Heart right ventricle (tissue), 16 donors: ENCODE results near the gene HACD1. TPM values are rescaled to one million over a fixed set of nuclear protein-coding genes. Genes with fewer than 3 reads are reported as not detected.

Experiments
- ATAC-seq, 8 donors: fragments of 200-7000 bp; cut with Tn5 transposase; one replicate each; pipeline ENCODE4 v1.9.1; 2020; ENCODE audit warnings: mild to moderate bottlenecking in 8 of 8, moderate library complexity in 8 of 8, moderate number of reproducible peaks in 1 of 8
- DNase-seq, 2 donors: peaks; one replicate each; pipeline ENCODE4 v3.0.0-alpha.2; 2020
- H3K27ac ChIP-seq, 10 donors: fragments of 200-600 bp; sonication (generic) in 2 of 10; one replicate each; pipeline versions ENCODE4 v1.5.0 to v1.8.0; 2020 to 2022; ENCODE audit warnings: mild to moderate bottlenecking in 3 of 10
- H3K27me3 ChIP-seq, 7 donors: fragments of 200-600 bp; one replicate each; pipeline ENCODE4 v1.8.0; 2021 to 2022; ENCODE audit warnings: mild to moderate bottlenecking in 2 of 7
- H3K36me3 ChIP-seq, 9 donors: fragments of 200-600 bp; sonication (generic) in 1 of 9; one replicate each; pipeline versions ENCODE4 v1.5.0 to v1.8.0; 2020 to 2022; ENCODE audit warnings: mild to moderate bottlenecking in 2 of 9
- H3K4me1 ChIP-seq, 9 donors: fragments of 200-600 bp; sonication (generic) in 1 of 9; one replicate each; pipeline versions ENCODE4 v1.5.0 to v1.8.0; 2020 to 2022; ENCODE audit warnings: mild to moderate bottlenecking in 4 of 9
- H3K4me3 ChIP-seq, 10 donors: fragments of 200-600 bp; sonication (generic) in 2 of 10; one replicate each; pipeline versions ENCODE4 v1.5.0 to v1.8.0; 2020 to 2022; ENCODE audit warnings: mild to moderate bottlenecking in 7 of 10, moderate library complexity in 2 of 10
- H3K9me3 ChIP-seq, 11 donors: fragments of 200-600 bp in 10 of 11; sonication (generic) in 2 of 11; one replicate each; pipeline versions ENCODE4 v1.5.0 to v1.8.0; 2013 to 2022; ENCODE audit warnings: mild to moderate bottlenecking in 2 of 11, control low read depth in 1 of 11, moderate library complexity in 1 of 11
- WGBS, 2 donors: extraction: QIAGEN DNeasy Blood & Tissue Kit; methylation state at CpG; one replicate each; pipeline ENCODE4 v1.1.7; 2013; ENCODE audit warnings: inconsistent platforms in 1 of 2; 5-methylcytosine and 5-hydroxymethylcytosine counted together
- intact Hi-C, 10 donors: fragments of 100-400 bp; cut with DNase I; formaldehyde crosslinking; loops; one replicate each; pipeline versions ENCODE4 v1.11.1 to v1.14.2; 2022
- polyA plus RNA-seq, 2 donors: library from polyadenylated mRNA; stranded (reverse); fragments of 200-250 nt; gene quantifications; one replicate each; pipeline ENCODE4 v1.2.3, GENCODE V29; 2013
- total RNA-seq, 10 donors: library from RNA; stranded (reverse); fragmentation: NEBNext Ultra II Directional in 3 of 10; extraction: Animal tissue kit (Norgen Biotek cat#: 25700) in 3 of 10; gene quantifications; one replicate each; pipeline versions ENCODE4 v1.2.1 to v1.2.4, GENCODE V29; 2021 to 2023
- TF ChIP-seq, protein P1 (sequence below), 9 donors: fragments of 200-600 bp; sonication (generic) in 2 of 9; IDR thresholded peaks; one replicate each; pipeline versions ENCODE4 v1.5.0 to v1.8.0; 2021 to 2022; ENCODE audit warnings: antibody characterized with exemption in 9 of 9, mild to moderate bottlenecking in 5 of 9, moderate library complexity in 1 of 9
- donor health status: Arrhythmogenic right ventricular cardiomyopathy.
- donor health status: ischemic (EF 13 %, LVEDD 7.1; RV severe dilation, severe dysfunction).
- donor health status: healthy with polysubstance abuse.
- donor health status: DM: no; HTN: yes; CAD: no.
- donor health status: DM: no; HTN: no; CAD: no.
- donor health status: ischemic (EF 25% LVEDD 6.9; RV normal size, moderate dysfunction).
- donor health status: ischemic (EF 25% LVEDD 5.7; RV mildly dilated, moderate dysfunction).
- donor health status: healthy.
- donor health status: DM: yes; HTN: yes; CAD: no.
- donor health status: Ischemic cardiomyopathy.
- donor health status: ischemic (EF 35%, LVEDD 5.7; RV mildly dilated, moderate dysfunction).
- donor health status: nonischemic (EF 11% LVEDD 7.7; RV severe dilation, severe dysfunction).
- donor health status: DM: yes; HTN: yes; CAD: no.
- donor health status: PGD.
- donor health status: ischemic (EF 29% LVEDD 5.4; RV normal size, mild dysfunction).
- donor health status: nonischemic (EF 23%, LVEDD 6.1; RV moderate dilation, normal function).

HACD1 gene
- total and polyA plus RNA-seq, 12 donors = 109 to 242 (median 170) TPM

DNA sequence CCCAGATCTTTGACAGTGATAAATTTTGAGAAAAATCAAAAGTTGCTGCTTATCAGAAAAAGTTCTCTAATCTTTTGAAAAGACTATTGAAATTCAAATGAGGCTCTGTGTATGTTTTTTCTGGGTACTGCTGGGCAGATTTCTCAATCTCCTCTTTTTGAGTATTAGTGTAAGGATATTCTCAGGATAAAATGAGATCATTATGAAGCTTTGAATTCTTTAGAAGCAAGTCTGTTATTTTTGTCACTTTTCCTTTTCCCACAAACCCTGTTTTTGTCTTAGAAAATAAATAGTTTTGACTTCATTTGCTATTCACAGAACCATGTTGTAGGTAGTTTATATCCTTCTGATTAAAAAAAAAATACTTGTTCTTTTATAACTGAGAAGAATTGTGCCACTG is 34.7 kb upstream of the HACD1 start:
- TF ChIP-seq, protein P1, sequence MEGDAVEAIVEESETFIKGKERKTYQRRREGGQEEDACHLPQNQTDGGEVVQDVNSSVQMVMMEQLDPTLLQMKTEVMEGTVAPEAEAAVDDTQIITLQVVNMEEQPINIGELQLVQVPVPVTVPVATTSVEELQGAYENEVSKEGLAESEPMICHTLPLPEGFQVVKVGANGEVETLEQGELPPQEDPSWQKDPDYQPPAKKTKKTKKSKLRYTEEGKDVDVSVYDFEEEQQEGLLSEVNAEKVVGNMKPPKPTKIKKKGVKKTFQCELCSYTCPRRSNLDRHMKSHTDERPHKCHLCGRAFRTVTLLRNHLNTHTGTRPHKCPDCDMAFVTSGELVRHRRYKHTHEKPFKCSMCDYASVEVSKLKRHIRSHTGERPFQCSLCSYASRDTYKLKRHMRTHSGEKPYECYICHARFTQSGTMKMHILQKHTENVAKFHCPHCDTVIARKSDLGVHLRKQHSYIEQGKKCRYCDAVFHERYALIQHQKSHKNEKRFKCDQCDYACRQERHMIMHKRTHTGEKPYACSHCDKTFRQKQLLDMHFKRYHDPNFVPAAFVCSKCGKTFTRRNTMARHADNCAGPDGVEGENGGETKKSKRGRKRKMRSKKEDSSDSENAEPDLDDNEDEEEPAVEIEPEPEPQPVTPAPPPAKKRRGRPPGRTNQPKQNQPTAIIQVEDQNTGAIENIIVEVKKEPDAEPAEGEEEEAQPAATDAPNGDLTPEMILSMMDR (IDR thresholded peaks at IDR 0.05) = no peak
- peaks cover 0 to 11% (median 0%) of the 10 kb centered on the region in 11 donors for H3K9me3 ChIP-seq
- ATAC-seq = no peak
- peaks cover 0 to 63% (median 52%) of the 10 kb centered on the region in 9 donors for H3K4me1 ChIP-seq
- H3K27ac ChIP-seq = peak overlapping the region in 3 of 10 donors; percentile 7 to 32 (median 11)
- DNase-seq = no peak
- no peak overlapping the region for H3K4me3 ChIP-seq
- intact Hi-C loops = no loop called here
- peaks cover 0 to 6% (median 0%) of the 10 kb centered on the region in 9 donors for H3K36me3 ChIP-seq
- H3K27me3 ChIP-seq = no peaks in the 10 kb centered on the region

DNA sequence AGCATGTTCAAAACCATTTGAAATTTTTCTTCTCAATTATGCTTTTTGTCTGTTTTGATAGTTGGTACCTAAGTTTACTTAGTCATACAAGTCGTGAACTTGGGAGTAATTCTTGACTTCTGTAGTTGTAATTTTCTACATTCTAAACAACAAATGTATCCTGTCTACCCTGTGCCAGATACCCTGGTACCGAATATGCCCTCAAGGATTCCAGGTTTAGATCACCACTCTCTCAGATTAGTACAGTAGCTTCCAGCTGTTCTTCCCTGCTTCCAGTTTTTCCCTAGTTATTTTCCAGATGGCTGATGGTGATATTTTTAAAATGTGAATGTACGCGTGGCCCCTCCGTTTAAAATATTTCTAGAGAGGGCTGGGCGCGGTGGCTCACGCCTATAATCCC is 33.2 kb upstream of the HACD1 start:
- TF ChIP-seq, protein P1 (IDR thresholded peaks at IDR 0.05) = no peak
- Histone ChIP-seq H3K9me3 (peaks cover 0 to 11% (median 0%) of the 10 kb centered on the region in 11 donors), H3K27me3 (no peaks in the 10 kb centered on the region), H3K27ac (peak overlapping the region in 2 of 10 donors; percentile 41 to 44), H3K4me1 (peaks cover 2 to 74% (median 64%) of the 10 kb centered on the region in 9 donors), H3K36me3 (peaks cover 0 to 6% (median 0%) of the 10 kb centered on the region in 9 donors), H3K4me3 (no peak overlapping the region)
- 87 to 91% methylated on average over 8 of the region's 8 CpGs for WGBS, 2 donors
- intact Hi-C loops = no loop called here
- ATAC-seq = no peak
- no peak for DNase-seq

DNA sequence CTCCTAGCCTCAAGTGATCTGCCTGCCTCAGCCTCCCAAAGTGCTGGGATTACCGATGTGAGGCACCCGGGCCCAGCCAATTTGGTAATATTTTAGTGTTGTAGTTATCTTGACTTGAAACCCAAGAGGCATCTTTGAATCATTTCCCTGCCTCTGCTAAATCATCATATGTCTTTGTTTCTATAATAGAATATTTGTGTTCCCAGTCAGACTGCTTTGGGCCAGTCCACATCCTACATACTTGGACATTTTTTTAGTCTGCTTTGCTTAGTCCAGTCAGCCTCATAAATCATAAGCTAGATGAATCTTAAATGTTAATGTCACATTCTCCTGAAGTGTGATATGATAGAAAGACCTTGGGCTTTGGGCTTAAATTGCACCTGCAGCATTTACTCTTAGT is 32.7 kb upstream of the HACD1 start:
- no peak for ATAC-seq
- TF ChIP-seq, protein P1 (IDR thresholded peaks at IDR 0.05) = no peak
- 74 to 87% methylated on average over 2 of the region's 2 CpGs for WGBS, 2 donors
- Histone ChIP-seq H3K9me3 (peaks cover 0 to 11% (median 0%) of the 10 kb centered on the region in 11 donors), H3K4me3 (no peak overlapping the region), H3K27me3 (no peaks in the 10 kb centered on the region), H3K36me3 (peaks cover 0 to 6% (median 0%) of the 10 kb centered on the region in 9 donors), H3K27ac (peak overlapping the region in 2 of 10 donors; percentile 41 to 44), H3K4me1 (peaks cover 5 to 79% (median 69%) of the 10 kb centered on the region in 9 donors)
- DNase-seq = no peak
- intact Hi-C loops = no loop called here

DNA sequence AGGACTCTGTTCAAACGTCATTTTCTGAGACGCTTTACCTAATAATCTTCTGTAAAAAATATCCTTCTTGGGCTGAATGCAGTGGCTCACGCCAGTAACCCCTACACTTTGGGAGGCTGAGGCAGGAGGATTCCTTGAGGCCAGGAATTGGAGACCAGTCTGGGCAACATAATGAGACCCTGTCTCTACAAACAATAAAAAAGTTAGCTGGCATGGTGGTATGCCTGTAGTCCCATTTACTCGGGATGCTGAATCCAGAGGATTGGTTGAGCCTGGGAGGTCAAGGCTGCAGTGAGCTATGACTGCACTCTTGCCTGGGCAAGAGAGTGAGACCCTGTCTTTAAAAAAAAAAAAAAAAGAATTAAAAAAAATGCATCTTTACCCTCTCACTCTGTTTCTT is 31.9 kb upstream of the HACD1 start:
- Histone ChIP-seq H3K36me3 (peaks cover 0 to 6% (median 0%) of the 10 kb centered on the region in 9 donors), H3K9me3 (peaks cover 0 to 11% (median 0%) of the 10 kb centered on the region in 11 donors), H3K4me1 (peaks cover 5 to 81% (median 67%) of the 10 kb centered on the region in 9 donors), H3K27me3 (no peaks in the 10 kb centered on the region), H3K4me3 (no peak overlapping the region), H3K27ac (peak overlapping the region in 4 of 10 donors; percentile 4 to 98 (median 58))
- TF ChIP-seq, protein P1 (IDR thresholded peaks at IDR 0.05) = no peak
- DNase-seq (no peak), ATAC-seq (no peak)
- intact Hi-C loops = no loop called here
- WGBS, 2 donors = 91 to 94% methylated on average over 4 of the region's 4 CpGs
